Neuronal stem cell (in vitro differentiated cells): ENCODE data around the gene CPN2.

Experiments used
- DNase-seq: peaks from one replicate; pipeline ENCODE4 v3.0.0-alpha.2; 2013; ENCODE audit warnings: low spot score
- H2AFZ ChIP-seq: one replicate; pipeline ENCODE4 v1.6.1; 2013; ENCODE audit warnings: mild to moderate bottlenecking, low read length, inconsistent platforms
- H2AK5ac ChIP-seq: 2 replicates; pipeline ENCODE4 v1.6.1; 2013; ENCODE audit warnings: low read depth, mild to moderate bottlenecking, inconsistent platforms, low read length, moderate library complexity, mixed read lengths
- H2BK120ac ChIP-seq: 2 replicates; pipeline ENCODE4 v1.6.1; 2013; ENCODE audit warnings: low read depth, mild to moderate bottlenecking, inconsistent platforms, low read length, moderate library complexity, mixed read lengths
- H2BK12ac ChIP-seq: one replicate; pipeline ENCODE4 v1.6.1; 2013; ENCODE audit warnings: low read length, inconsistent platforms
- H2BK15ac ChIP-seq: 2 replicates; pipeline ENCODE4 v1.6.1; 2013; ENCODE audit warnings: mild to moderate bottlenecking, low read length, inconsistent platforms, mixed read lengths
- H2BK5ac ChIP-seq: one replicate; pipeline ENCODE4 v1.6.1; 2013; ENCODE audit warnings: inconsistent platforms, mild to moderate bottlenecking, low read length, moderate library complexity
- H3K14ac ChIP-seq: one replicate; pipeline ENCODE4 v1.6.1; 2013; ENCODE audit warnings: low read length, inconsistent platforms
- H3K18ac ChIP-seq: 2 replicates; pipeline ENCODE4 v1.6.1; 2013; ENCODE audit warnings: low read length, inconsistent platforms
- H3K23ac ChIP-seq: 2 replicates; pipeline ENCODE4 v1.6.1; 2013; ENCODE audit warnings: low read depth, mild to moderate bottlenecking, mixed read lengths, low read length, inconsistent platforms; ENCODE audit not compliant: poor library complexity
- H3K27ac ChIP-seq: replicated peaks from 3 replicates; pipeline ENCODE4 v1.5.1; 2013; ENCODE audit warnings: low read length, inconsistent platforms
- H3K27me3 ChIP-seq, 3 experiments: 2 replicates each; pipeline ENCODE4 v1.6.1; 2013; ENCODE audit warnings: low read length in 3 of 3, mild to moderate bottlenecking in 2 of 3, inconsistent platforms in 1 of 3, low read depth in 1 of 3, mixed read lengths in 1 of 3, moderate library complexity in 1 of 3; ENCODE audit not compliant: control insufficient read depth in 3 of 3, insufficient read depth in 3 of 3
- H3K36me3 ChIP-seq, 2 donors: replicated peaks in 1 of 2; 2 replicates each; pipeline ENCODE4 v1.6.1; 2013; ENCODE audit warnings: low read length in 2 of 2; ENCODE audit not compliant: control insufficient read depth in 2 of 2, insufficient read depth in 2 of 2
- H3K4ac ChIP-seq: 2 replicates; pipeline ENCODE4 v1.6.1; 2013; ENCODE audit warnings: inconsistent platforms, mild to moderate bottlenecking, low read length, moderate library complexity
- H3K4me1 ChIP-seq, 2 donors: 1 replicate in 1 of 2; 2 replicates in 1 of 2; pipeline ENCODE4 v1.6.1; 2013; ENCODE audit warnings: low read length in 2 of 2, low read depth in 1 of 2; ENCODE audit not compliant: control insufficient read depth in 2 of 2, insufficient read depth in 1 of 2
- H3K4me2 ChIP-seq: one replicate; pipeline ENCODE4 v1.6.1; 2013; ENCODE audit warnings: mild to moderate bottlenecking, low read length, inconsistent platforms; ENCODE audit not compliant: insufficient read depth, poor library complexity, severe bottlenecking
- H3K4me3 ChIP-seq, 2 donors: 2 replicates each; pipeline ENCODE4 v1.5.1; 2013; ENCODE audit warnings: low read length in 2 of 2, mild to moderate bottlenecking in 2 of 2, inconsistent platforms in 1 of 2, moderate library complexity in 1 of 2
- H3K79me1 ChIP-seq: one replicate; pipeline ENCODE4 v1.6.1; 2013; ENCODE audit warnings: low read depth, mild to moderate bottlenecking, inconsistent platforms, low read length, moderate library complexity
- H3K9ac ChIP-seq: one replicate; pipeline ENCODE4 v1.6.1; 2013; ENCODE audit warnings: mild to moderate bottlenecking, low read depth, low read length, inconsistent platforms; ENCODE audit not compliant: poor library complexity
- H3K9me3 ChIP-seq, 2 donors: replicated peaks in 1 of 2; 2 replicates each; pipeline versions ENCODE3 to v1.6.1; 2013; ENCODE audit warnings: low read length in 2 of 2, mild to moderate bottlenecking in 2 of 2, inconsistent platforms in 1 of 2, low read depth in 1 of 2, mixed read lengths in 1 of 2, moderate library complexity in 1 of 2; ENCODE audit not compliant: control insufficient read depth in 2 of 2, insufficient read depth in 1 of 2
- H4K8ac ChIP-seq: one replicate; pipeline ENCODE4 v1.6.1; 2013; ENCODE audit warnings: low read depth, mild to moderate bottlenecking, inconsistent platforms, low read length, moderate library complexity
- H4K91ac ChIP-seq: one replicate; pipeline ENCODE4 v1.6.1; 2013; ENCODE audit warnings: low read length, low read depth, mild to moderate bottlenecking, inconsistent platforms; ENCODE audit not compliant: poor library complexity
- WGBS, 2 donors: extraction: QIAGEN DNeasy Blood & Tissue Kit; methylation state at CpG; one replicate each; pipeline ENCODE4 v1.1.7; 2013; ENCODE audit warnings: missing lambda C conversion rate in 2 of 2, mixed read lengths in 1 of 2; ENCODE audit not compliant: insufficient read length in 2 of 2, insufficient replicate concordance in 1 of 2; ENCODE audit errors: extremely low coverage in 2 of 2; 5-methylcytosine and 5-hydroxymethylcytosine counted together

CPN2 gene

GRCh38 chr3:194377708-194378107, 26.6 kb upstream of the CPN2 start:
- no peak overlapping the region for H3K4me3 ChIP-seq
- H2BK12ac ChIP-seq: no peak overlapping the region
- H3K18ac ChIP-seq: no peak overlapping the region
- H3K36me3 ChIP-seq: no peaks in the 10 kb centered on the region
- peaks cover 7 to 23% of the 10 kb centered on the region in 2 donors for H3K4me1 ChIP-seq
- no peak overlapping the region for H3K27ac ChIP-seq
- no peak overlapping the region for H4K91ac ChIP-seq
- H2BK120ac ChIP-seq: no peak overlapping the region
- H3K4me2 ChIP-seq: no peak overlapping the region
- no peak overlapping the region for H2AFZ ChIP-seq
- no peak overlapping the region for H2BK5ac ChIP-seq
- no peaks in the 10 kb centered on the region for H3K79me1 ChIP-seq
- H2BK15ac ChIP-seq: no peak overlapping the region
- no peak overlapping the region for H3K14ac ChIP-seq
- no peak overlapping the region for H4K8ac ChIP-seq
- H3K9me3 ChIP-seq: no peaks in the 10 kb centered on the region
- peaks cover 0 to 20% (median 0%) of the 10 kb centered on the region in 3 experiments for H3K27me3 ChIP-seq
- no CpG with 5 or more reads among the region's 1 CpG for WGBS, 2 donors
- H2AK5ac ChIP-seq: no peak overlapping the region
- no peak overlapping the region for H3K9ac ChIP-seq
- no peak overlapping the region for H3K4ac ChIP-seq
- no peak overlapping the region for H3K23ac ChIP-seq
- DNase-seq: no peak

- WGBS, 2 donors: no CpG with 5 or more reads among the region's 10 CpGs
- Histone ChIP-seq H3K4ac (no peak overlapping the region), H2BK15ac (no peak overlapping the region), H2AFZ (peak overlapping the region; percentile 7), H2BK5ac (no peak overlapping the region), H2BK120ac (no peak overlapping the region), H3K36me3 (no peaks in the 10 kb centered on the region), H3K4me2 (no peak overlapping the region), H3K18ac (no peak overlapping the region), H4K8ac (no peak overlapping the region), H3K27ac (no peak overlapping the region), H3K9ac (no peak overlapping the region), H2BK12ac (peak overlapping the region; percentile 68), H3K23ac (no peak overlapping the region), H3K27me3 (peaks cover 0 to 27% (median 0%) of the 10 kb centered on the region in 3 experiments), H3K14ac (no peak overlapping the region), H3K4me1 (peaks cover 4 to 18% of the 10 kb centered on the region in 2 donors), H2AK5ac (no peak overlapping the region), H3K9me3 (no peaks in the 10 kb centered on the region), H3K4me3 (no peak overlapping the region), H3K79me1 (no peaks in the 10 kb centered on the region), H4K91ac (no peak overlapping the region)
- DNase-seq: no peak
Measured at GRCh38 chr3:194376241-194376560, 25.1 kb upstream of the CPN2 start.

- no peak overlapping the region for H3K4ac ChIP-seq
- no peaks in the 10 kb centered on the region for H3K9me3 ChIP-seq
- peaks cover 0 to 30% (median 0%) of the 10 kb centered on the region in 3 experiments for H3K27me3 ChIP-seq
- H2BK12ac ChIP-seq: peak overlapping the region; percentile 68
- H2AFZ ChIP-seq: peak overlapping the region; percentile 85
- H3K4me1 ChIP-seq: peaks cover 4 to 18% of the 10 kb centered on the region in 2 donors
- peak overlapping the region; percentile 73 for H3K18ac ChIP-seq
- H4K91ac ChIP-seq: no peak overlapping the region
- no peak overlapping the region for H3K9ac ChIP-seq
- no peak overlapping the region for H2BK120ac ChIP-seq
- H2BK5ac ChIP-seq: no peak overlapping the region
- no peak overlapping the region for H4K8ac ChIP-seq
- H3K4me2 ChIP-seq: peak overlapping the region; percentile 59
- H3K36me3 ChIP-seq: no peaks in the 10 kb centered on the region
- no peak overlapping the region for H3K4me3 ChIP-seq
- peak overlapping the region; percentile 64 for H2BK15ac ChIP-seq
- no CpG with 5 or more reads among the region's 15 CpGs for WGBS, 2 donors
- no peaks in the 10 kb centered on the region for H3K79me1 ChIP-seq
- H2AK5ac ChIP-seq: no peak overlapping the region
- H3K23ac ChIP-seq: no peak overlapping the region
- no peak for DNase-seq
- H3K27ac ChIP-seq: peak overlapping the region; percentile 82
- H3K14ac ChIP-seq: peak overlapping the region; percentile 86
Measured at GRCh38 chr3:194375473-194376240, 24.5 kb upstream of the CPN2 start.

GRCh38 chr3:194374935-194375334, 23.8 kb upstream of the CPN2 start:
- H3K4me3 ChIP-seq: no peak overlapping the region
- H3K36me3 ChIP-seq: no peaks in the 10 kb centered on the region
- no peak for DNase-seq
- no peak overlapping the region for H3K27ac ChIP-seq
- peak overlapping the region; percentile 9 for H2AFZ ChIP-seq
- peak overlapping the region; percentile 24 for H3K9ac ChIP-seq
- H3K14ac ChIP-seq: no peak overlapping the region
- no peak overlapping the region for H2BK5ac ChIP-seq
- H4K8ac ChIP-seq: no peak overlapping the region
- peak overlapping the region; percentile 87 for H4K91ac ChIP-seq
- H3K4me2 ChIP-seq: no peak overlapping the region
- H2BK12ac ChIP-seq: peak overlapping the region; percentile 87
- H2AK5ac ChIP-seq: peak overlapping the region; percentile 64
- H2BK15ac ChIP-seq: peak overlapping the region; percentile 82
- H3K79me1 ChIP-seq: no peaks in the 10 kb centered on the region
- peaks cover 4 to 13% of the 10 kb centered on the region in 2 donors for H3K4me1 ChIP-seq
- H3K18ac ChIP-seq: peak overlapping the region; percentile 73
- no peak overlapping the region for H3K4ac ChIP-seq
- H2BK120ac ChIP-seq: peak overlapping the region; percentile 1
- WGBS, 2 donors: no CpG with 5 or more reads among the region's 10 CpGs
- H3K23ac ChIP-seq: no peak overlapping the region
- H3K27me3 ChIP-seq: peaks cover 0 to 35% (median 0%) of the 10 kb centered on the region in 3 experiments
- H3K9me3 ChIP-seq: no peaks in the 10 kb centered on the region
